ENCODE measurements around the gene ZZZ3.

- no peak for TF ChIP-seq CTCF (IDR thresholded peaks at IDR 0.05)
- TF ChIP-seq POLR2A (IDR thresholded peaks at IDR 0.05; ENCODE audit: low read depth), result no peak
Observed at GRCh38 chr1:77661696-77662095, 20.8 kb downstream of the ZZZ3 start.
